HG02943 (cell line): Measurements from ENCODE around the gene DAAM2.

Experiments used
- ATAC-seq: cut with Tn5 transposase; IDR thresholded peaks from one replicate; pipeline ENCODE4 v1.9.1; 2021; ENCODE audit warnings: mild to moderate bottlenecking, low read depth, moderate library complexity; ENCODE audit not compliant: unreplicated experiment

DAAM2 gene

GRCh38 chr6:39945626-39946025 is 153.4 kb downstream of the DAAM2 start:
- no peak for ATAC-seq

DNA sequence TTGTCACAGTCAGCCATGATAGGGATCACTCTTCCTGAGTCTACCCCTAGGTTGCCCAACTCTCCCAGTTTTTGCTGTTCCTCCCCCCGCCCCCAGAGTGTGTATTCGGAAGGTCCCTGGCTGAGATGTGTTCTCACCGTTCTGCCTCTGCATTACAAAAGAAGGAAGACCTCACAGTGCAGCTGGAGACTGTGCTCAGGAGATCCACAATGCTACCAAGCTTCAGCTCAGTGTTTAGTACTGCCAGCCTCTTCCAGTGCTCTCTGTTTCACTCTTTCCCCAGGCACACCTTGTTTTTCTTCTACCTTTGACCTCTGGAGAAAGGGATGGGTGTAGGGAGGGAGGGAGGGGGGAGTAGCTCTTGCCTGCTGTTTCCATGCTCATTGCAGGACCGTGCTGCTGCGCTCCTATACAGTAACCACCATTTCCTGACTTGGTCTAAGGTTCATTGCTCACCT is 155.5 kb downstream of the DAAM2 start:
- no peak for ATAC-seq

DNA sequence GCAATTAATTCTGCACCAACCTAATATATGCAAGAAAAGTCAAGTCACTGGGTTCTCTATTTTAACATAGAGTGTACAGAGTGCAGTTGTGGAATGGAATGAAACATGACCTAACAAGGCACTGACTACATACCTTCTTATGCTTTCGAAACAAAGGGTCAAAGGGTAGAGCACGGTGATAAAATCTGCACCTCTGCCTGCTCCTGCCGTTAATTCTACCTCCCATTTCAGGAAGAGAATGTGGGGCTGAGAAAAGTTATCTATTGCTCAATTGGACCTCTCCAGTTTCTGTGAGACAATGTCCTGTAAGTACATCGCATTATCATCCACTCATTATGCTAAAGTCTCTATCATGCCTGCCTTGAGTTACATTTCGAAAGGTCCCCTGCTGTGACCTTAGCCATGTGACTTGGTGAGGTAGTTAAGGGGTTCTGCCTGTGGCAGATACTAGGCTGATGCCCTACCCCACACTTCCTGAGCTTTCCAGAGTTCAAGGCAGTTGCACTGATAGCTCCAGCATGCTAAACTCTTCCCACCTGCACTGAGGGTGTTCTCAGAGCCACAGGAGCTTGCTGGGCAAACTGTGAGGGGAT is 156.1 kb downstream of the DAAM2 start:
- ATAC-seq = no peak

- no peak for ATAC-seq
Measured at GRCh38 chr6:39950125-39950720, 158.0 kb downstream of the DAAM2 start.

- ATAC-seq = no peak
Measured at GRCh38 chr6:39951191-39951590, 159.0 kb downstream of the DAAM2 start.

DNA sequence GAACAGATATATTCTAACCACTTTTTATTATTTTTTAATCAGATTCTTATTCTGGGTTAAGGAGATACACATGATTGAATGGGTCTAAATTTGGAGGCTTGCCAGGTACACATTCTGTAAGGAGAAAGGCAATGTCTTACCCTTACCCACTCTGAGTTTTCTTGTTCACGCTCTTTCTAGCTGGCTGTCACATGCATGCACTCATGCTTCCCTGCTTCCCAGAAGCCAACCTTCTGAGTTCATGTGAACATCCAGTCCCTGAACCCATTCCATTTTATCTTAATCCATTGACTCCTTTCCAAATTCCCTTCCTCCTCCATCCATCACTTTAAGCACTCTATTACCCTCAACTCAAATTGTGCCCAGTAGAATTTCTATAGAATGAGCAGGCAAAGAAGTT is 159.5 kb downstream of the DAAM2 start:
- ATAC-seq = no peak

GRCh38 chr6:39952167-39952566 is 160.0 kb downstream of the DAAM2 start:
- ATAC-seq = no peak

DNA sequence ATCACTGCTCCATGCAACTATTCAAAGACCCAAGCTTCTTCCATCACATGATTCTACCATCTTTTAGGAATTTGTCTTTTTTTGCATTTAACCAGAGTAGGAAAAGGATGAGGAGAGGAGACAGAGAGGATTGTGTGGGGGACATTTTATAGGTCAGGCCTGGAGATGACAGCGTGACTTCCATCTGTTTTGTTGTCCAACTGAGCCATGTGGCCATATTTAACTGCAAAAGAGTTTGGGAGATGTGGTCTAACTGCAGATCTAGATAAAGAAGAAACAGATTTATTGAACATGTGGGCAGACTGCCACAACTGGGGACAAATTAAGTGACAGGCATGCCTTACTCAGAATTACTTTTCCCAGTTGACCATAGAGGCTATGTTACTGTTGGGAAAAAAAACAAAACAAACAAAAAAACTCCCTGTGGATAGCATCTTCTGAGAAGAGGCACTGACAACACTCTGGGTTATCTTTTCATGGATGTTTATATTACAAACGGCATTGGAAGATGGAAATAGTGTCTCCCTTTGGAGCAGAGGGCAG is 161.0 kb downstream of the DAAM2 start:
- no peak for ATAC-seq
